Heart left ventricle (tissue), 13 donors: Measurements from ENCODE around the gene GEMIN4.
"Not testable (repeated sequence)": the region's sequence is repeated elsewhere in the genome, so short reads cannot be mapped to it uniquely, and the experiment has no call there.

Experiments used
- CTCF ChIP-seq, 12 donors: fragments of 200-600 bp; sonication (generic) in 4 of 12; IDR thresholded peaks; one replicate each; pipeline versions ENCODE4 v1.5.0 to v1.8.0; 2018 to 2022; ENCODE audit warnings: antibody characterized with exemption in 12 of 12, mild to moderate bottlenecking in 5 of 12
- POLR2A ChIP-seq, 2 donors: fragments of 450-650 bp; IDR thresholded peaks; one replicate each; pipeline ENCODE4 v1.6.1; 2017; ENCODE audit warnings: antibody characterized with exemption in 2 of 2, mild to moderate bottlenecking in 2 of 2, moderate library complexity in 2 of 2
- donor health status: ischemic (EF 13 %, LVEDD 7.1; RV severe dilation, severe dysfunction).
- donor health status: DM: no; HTN: yes; CAD: no.
- donor health status: DM: no; HTN: no; CAD: no.
- donor health status: ischemic (EF 25% LVEDD 6.9; RV normal size, moderate dysfunction).
- donor health status: ischemic (EF 25% LVEDD 5.7; RV mildly dilated, moderate dysfunction).
- donor health status: ischemic (EF 35%, LVEDD 5.7; RV mildly dilated, moderate dysfunction).
- donor health status: nonischemic (EF 11% LVEDD 7.7; RV severe dilation, severe dysfunction).
- donor health status: DM: yes; HTN: yes; CAD: no.
- donor health status: PGD.
- donor health status: ischemic (EF 29% LVEDD 5.4; RV normal size, mild dysfunction).
- donor health status: nonischemic (EF 23%, LVEDD 6.1; RV moderate dilation, normal function).

- not testable (repeated sequence) for TF ChIP-seq CTCF, POLR2A (IDR thresholded peaks at IDR 0.05)
These were observed 38.1 kb upstream of the GEMIN4 start for GRCh38 chr17:789931-790873.
